Measurements from ENCODE around the gene ZCCHC4.

ZCCHC4 gene

DNA sequence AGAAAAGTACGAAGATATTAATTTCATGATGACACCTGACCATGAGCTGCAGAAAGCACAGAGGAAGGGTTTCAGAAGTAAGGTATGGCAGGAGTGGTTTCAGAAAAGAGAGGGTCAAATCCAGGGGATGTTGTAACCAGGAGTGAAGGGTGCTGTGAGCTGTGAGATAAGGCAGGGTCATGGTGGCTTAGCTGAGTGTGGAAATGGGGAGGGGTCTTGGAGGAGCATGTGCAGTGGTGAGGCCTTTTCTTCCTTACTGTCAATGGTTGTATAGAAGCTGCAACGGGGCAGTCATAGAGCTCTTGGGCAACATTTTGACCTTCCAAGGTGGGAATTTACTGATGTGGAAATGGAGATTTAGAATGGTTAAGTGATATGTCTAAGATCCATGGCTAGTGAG, 67.0 kb downstream of the ZCCHC4 start:
- no peak for DNase-seq

DNA sequence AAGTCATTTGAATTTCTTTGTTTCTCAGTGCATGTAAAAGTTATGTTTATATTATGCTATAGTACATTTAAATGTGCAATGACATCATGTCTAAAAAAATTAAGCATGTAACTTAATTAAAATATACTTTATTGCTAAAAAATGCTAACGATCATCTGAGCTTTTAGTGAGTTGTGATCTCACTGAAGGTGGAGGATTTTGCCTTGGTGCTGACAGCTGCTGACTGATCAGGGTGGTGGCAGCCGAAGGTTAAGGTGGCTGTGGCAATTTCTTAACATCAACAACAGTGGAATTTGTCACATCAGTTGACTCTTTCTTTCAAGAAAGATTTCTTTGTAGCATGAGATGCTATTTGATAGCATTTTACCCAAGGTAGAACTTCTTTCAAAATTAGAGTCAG, 71.1 kb downstream of the ZCCHC4 start:
- no peak for DNase-seq

DNA sequence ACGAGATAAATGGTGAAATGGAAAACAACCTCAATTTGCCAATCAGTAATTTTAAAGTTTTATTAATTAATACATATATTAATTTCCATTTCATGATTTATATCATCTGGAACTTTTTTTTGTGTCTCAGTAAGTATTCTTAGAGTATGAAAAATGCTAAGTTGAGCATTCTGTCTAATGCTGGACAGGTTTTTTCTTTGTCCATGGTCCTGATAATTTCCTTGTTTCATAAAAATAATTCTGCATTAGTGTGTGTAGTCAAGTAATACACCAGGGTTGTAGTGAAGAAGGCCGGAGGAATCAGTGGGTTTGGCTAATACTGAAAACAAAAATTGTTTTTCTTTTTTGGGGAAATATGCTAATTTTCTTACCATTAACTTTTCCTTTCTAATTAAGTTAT, 74.4 kb downstream of the ZCCHC4 start:
- DNase-seq = no peak

DNA sequence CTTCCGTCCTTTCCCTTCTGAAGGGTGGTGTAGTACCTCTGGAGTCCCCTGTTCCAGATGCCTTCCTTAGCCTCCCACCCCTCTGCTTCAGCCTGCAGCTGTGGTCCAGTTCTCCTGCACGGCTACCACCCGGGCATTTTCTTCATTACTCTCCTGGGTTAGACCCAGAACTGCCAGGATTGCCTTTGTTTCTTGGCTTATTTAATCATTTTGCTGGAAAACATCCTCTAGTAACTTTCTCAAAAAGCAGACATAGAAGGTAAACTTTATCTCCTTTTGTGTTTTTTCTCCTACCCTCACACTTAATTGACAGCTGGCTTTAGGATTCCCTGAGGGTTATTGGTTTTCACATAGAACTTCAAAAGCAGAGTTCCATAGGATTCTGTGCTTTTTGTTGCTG, 84.7 kb downstream of the ZCCHC4 start:
- no peak for DNase-seq

DNA sequence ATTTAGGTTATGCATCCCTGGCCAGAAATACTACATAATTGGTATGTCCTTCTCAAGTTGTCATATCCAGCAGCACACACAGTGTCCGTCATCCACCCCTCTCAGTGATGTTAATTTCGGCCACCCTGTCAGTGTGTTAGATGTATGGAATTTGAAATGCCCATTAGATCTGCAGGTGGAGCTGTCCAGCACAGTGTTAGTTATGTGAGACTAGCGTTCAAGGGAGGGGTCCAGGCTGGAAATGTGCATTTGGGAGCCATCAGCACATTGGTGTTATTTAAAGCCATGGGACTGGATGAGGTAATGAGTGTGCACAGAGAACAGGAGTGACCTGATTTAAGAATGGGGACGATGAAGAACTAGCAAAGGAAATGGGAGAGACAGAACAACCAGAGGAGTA, 86.9 kb downstream of the ZCCHC4 start:
- DNase-seq = no peak

DNA sequence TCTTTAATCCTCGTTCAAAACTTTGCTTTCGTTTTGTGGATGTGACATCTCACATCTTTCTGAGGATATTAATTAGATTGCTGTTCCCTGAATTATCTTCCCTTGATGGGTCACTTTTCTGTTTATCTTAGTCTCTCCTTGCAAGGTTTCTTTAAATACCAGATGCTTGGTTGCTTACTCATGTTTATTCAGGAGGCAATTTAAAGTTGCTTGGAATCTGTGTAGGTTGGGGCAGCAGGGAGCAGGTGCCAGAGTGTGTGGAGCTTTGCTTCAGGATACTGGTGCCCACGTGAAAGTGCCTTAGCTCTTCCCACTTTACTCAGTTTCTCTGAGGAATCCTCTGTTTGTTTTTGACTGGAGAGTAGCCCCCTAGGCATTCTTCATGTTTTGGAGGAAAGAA, 88.5 kb downstream of the ZCCHC4 start:
- DNase-seq = no peak

DNA sequence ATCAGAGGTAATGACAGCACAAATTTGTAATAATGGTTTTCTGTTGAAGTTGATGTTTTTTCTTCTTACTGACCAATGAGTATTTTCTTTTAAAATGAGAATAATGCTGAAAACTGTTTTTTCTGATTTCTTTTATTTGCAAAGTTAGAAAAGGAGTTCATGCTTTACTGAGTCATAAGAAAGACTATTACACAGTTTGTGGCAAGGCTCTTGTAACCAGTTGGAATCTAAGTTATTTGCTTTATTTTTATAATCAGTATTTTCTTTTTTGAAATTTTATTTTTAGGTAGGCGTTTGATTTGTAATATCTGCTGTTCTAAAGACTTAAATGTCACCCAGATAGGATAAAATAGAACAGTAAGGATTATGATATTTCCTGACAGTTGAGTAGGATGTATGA, 89.9 kb downstream of the ZCCHC4 start:
- no peak for DNase-seq

DNA sequence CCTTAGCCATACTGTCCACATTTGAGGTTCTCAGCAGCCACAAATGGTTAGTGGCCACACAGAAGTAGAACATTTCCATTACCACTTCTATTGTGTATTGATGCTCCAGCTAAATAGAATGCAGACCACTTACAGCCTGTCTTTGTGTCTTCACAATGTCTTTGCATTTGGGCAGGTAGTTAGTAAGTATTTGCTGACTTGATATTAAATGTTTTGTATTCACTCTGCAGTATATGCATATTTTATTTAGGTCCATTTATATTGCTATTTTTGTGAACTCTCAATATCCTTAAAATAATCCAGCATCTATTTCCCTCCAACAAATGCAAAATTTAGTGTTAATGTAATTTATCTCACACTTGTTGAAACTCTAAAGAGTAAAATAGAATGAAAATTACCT, 91.1 kb downstream of the ZCCHC4 start:
- no peak for DNase-seq

DNA sequence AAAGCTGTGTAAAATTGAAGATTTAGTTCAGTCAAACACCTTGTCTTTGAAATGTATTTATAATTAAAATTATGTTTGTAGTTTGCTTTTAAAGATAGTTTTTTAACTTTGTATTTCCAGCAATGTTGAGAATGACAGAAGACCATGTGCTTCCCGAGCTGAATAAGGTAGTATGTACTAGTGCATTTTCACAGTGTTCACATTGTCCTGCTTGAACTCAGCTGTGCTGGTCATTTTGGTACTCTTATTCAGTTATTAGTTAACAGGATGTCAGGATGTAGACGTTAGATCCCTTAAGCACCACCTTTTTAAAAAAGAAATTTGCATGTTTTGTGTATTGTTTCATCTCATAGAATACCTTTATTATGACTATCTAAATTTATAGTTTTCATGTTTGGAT, 92.9 kb downstream of the ZCCHC4 start:
- DNase-seq = no peak

DNA sequence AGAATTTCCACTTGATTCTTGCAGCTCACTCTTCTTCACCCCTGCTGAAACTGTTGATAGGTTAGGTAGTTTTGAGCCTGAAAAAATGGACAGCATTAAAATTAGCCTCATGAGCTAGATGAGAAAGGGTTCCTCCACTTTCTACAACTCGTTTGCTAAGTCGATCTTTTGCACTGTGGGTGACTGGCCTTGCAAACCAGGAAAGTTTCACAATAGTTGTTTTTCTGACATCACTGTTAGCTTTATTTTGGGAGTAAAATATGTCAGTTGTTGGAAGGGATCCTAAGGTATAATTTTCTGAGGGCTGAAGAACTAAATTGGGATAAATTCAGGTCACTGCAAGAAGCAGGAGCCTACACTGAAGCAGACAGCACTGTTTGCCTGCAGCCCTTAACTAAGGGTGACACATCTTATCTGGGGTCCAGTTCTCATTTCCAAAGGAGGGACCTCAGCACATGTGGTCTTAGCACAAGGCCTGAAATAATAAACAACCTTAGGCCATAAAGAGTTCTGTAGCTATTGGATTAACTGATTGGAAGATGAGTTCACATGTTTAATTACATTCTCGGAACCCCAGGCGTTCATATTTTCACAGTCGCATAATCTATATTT, 93.6 kb downstream of the ZCCHC4 start:
- no peak for DNase-seq

DNA sequence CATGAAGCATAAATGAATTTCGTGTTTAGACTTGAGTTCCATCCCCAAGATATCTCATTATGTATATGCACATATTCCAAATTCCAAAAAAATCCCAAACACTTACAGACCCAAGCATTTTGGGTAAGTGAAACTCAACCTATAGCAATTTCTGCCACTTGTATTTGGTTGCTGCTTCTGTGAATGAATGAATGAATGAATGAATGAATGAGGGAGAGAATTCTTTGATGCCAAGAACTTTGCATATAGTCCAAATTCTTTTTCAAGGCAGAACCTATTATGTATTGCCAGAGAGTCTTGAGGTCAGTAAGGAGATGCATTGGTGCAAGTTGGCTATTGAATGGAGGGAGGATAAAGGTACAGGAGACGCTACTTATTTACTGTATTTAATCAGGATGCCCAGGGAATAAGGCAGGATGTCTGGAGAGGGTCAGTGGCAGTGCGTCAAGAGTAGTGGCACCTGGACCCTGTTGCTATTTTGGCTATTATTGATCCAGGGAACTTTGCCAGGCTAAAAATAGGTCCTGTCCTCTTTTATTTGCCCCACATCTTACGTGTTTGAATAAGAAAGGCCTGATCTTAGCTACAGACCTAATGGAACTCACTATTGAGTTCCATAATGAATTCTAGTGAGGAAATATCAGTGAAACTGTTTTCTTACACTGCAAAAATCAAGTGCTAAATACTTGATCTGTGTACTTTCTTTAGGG, 98.4 kb downstream of the ZCCHC4 start:
- no peak for DNase-seq

DNA sequence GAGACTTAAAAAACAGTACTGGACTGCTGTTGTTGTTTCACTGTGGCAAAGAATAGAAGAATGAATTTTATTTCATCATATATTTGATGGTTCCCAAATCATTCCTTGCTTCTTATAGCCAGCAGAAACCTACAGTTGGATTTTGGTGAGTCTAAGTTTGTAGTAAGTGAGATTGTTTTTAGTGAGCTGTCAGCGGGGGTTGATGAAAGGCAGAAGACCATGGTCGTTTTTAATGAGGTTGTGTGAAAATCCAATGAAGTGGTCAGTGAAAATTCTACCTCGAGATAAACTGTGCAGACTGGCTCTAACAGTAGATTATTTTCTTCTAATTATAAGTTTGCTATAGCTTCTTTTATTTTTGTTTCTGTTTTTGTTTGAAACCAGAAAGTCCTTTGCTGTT, 100.7 kb downstream of the ZCCHC4 start:
- no peak for DNase-seq

DNA sequence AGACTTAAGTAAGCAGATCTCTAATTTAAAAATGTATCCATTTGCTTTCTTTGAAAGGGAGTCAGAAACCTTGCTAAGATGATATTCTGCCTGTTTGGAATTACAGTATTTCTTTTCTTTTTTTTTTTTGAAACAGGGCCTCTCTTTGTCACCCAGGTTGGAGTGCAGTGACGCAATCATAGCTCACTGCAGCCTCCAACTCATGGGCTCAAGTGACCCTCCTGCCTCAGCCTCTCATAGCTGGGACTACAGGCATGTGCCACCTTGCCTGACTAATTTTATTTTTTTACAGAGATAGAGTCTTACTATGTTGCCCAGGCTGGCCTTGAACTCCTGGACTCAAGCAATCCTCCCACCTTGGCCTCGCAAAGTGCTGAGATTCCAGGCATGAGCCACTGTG, 104.4 kb downstream of the ZCCHC4 start:
- DNase-seq = no peak

Measured in activated CD8-positive, alpha-beta memory T cell treated with anti-CD3 and anti-CD28 coated beads, Interleukin-2, amount 50 U/mL, for 48 hours (primary cell).